Activated T-cell treated with anti-CD3 and anti-CD28 coated beads for 4 hours (primary cell): ENCODE data around the gene S1PR2.
"Not testable (repeated sequence)": the region's sequence is repeated elsewhere in the genome, so short reads cannot be mapped to it uniquely, and the experiment has no call there.

ENCODE experiments used
- DNase-seq: peaks from one replicate; pipeline ENCODE4 v3.0.0-alpha.2; 2020

S1PR2 gene

DNA sequence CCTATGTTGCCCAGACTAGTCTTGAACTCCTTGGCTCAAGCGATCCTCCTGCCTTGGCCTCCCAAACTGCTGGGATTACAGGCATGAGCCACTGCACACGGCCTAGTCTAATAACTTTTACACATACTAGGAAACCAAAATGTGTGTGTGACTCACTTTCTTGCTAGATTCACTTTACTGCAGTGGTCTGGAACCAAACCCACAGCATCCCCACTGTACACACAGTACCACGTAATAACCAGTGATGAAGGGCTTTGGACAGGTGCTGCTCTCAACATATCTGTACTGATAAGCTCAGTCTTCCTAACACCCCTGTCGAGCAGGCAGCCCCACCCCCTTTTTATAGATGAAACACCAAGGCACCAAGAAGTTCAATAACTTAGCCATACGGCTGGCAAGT, 41.5 kb downstream of the S1PR2 start:
- DNase-seq: no peak

DNA sequence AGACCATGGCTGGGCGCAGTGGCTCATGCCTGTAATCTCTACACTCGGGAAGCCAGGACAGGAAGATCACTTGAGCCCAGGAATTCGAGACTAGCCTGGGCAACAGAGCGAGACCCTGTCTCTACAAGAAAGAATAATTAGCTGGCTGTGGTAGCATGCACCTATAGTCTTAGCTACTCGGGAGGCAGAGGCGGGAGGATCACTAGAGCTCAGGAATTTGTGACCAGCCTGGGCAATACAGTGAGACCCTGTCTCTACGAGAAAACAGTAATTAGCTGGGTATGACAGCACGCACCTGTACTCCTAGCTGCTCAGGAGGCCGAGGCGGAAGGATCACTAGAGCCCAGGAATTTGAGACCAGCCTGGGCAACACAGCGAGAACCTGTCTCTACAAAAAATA, 43.8 kb downstream of the S1PR2 start:
- no peak for DNase-seq

GRCh38 chr19:10184636-10185035, 46.5 kb downstream of the S1PR2 start:
- DNase-seq: no peak

GRCh38 chr19:10183926-10184325, 47.2 kb downstream of the S1PR2 start:
- no peak for DNase-seq

- DNase-seq: no peak
Observed at GRCh38 chr19:10182847-10183246, 48.3 kb downstream of the S1PR2 start.

- no peak for DNase-seq
Observed at GRCh38 chr19:10182076-10182475, 49.1 kb downstream of the S1PR2 start.

DNA sequence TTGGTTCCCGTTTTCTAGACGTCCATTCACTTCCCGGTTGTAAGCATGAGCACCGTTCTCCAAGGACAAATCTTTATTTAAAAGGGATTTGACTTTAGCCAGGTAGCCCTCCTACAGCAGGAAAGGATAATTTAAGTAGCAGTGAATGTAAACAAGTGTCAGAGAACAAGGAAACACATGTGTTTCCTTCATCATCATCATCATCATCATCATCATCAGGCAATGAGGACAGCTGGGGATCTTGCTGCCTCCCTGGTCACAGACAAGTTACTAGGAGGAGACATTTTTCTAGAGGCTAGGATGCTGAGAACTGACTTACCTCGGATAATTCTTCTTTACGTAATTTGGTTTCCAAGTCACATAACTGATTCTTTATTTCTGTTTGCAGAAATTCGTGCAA, 50.7 kb downstream of the S1PR2 start:
- DNase-seq: no peak

GRCh38 chr19:10180024-10180423, 51.1 kb downstream of the S1PR2 start:
- DNase-seq: not testable (repeated sequence)

- DNase-seq: no peak
Observed at GRCh38 chr19:10173527-10173926, 57.6 kb downstream of the S1PR2 start.
